Brain microvascular endothelial cell (primary cell): ENCODE data around the gene ABCG8.

Source experiments
- DNase-seq: peaks from one replicate; pipeline ENCODE4 v3.0.0-alpha.2; 2020
- H3K27ac ChIP-seq: fragments of 250-450 bp; sonication (Bioruptor Pico); 2 replicates; pipeline ENCODE4 v1.5.1; 2020; ENCODE audit warnings: mild to moderate bottlenecking, moderate library complexity
- H3K27me3 ChIP-seq: fragments of 250-450 bp; sonication (Bioruptor Pico); replicated peaks from 2 replicates; pipeline ENCODE4 v1.5.1; 2020; ENCODE audit warnings: mild to moderate bottlenecking
- H3K36me3 ChIP-seq: fragments of 250-450 bp; sonication (Bioruptor Pico); replicated peaks from 2 replicates; pipeline ENCODE4 v1.5.1; 2020; ENCODE audit warnings: mild to moderate bottlenecking
- H3K4me3 ChIP-seq: 2 replicates; pipeline ENCODE4 v1.5.1; 2011; ENCODE audit warnings: low read depth, mild to moderate bottlenecking, control low read depth, low read length, moderate library complexity
- in situ Hi-C: cut with HindIII; loops from 2 replicates; pipeline ENCODE4 v1.10.0; 2017; ENCODE audit warnings: low sequenced_read_pairs, low pct_ligation_motif_present
- TF ChIP-seq, protein P1 (sequence below): IDR thresholded peaks from 2 replicates; pipeline ENCODE4 v1.5.1; 2011; ENCODE audit warnings: low read depth, mild to moderate bottlenecking, moderate library complexity, low read length, control low read depth, inconsistent platforms; ENCODE audit errors: missing control alignments

Gene ABCG8

DNA sequence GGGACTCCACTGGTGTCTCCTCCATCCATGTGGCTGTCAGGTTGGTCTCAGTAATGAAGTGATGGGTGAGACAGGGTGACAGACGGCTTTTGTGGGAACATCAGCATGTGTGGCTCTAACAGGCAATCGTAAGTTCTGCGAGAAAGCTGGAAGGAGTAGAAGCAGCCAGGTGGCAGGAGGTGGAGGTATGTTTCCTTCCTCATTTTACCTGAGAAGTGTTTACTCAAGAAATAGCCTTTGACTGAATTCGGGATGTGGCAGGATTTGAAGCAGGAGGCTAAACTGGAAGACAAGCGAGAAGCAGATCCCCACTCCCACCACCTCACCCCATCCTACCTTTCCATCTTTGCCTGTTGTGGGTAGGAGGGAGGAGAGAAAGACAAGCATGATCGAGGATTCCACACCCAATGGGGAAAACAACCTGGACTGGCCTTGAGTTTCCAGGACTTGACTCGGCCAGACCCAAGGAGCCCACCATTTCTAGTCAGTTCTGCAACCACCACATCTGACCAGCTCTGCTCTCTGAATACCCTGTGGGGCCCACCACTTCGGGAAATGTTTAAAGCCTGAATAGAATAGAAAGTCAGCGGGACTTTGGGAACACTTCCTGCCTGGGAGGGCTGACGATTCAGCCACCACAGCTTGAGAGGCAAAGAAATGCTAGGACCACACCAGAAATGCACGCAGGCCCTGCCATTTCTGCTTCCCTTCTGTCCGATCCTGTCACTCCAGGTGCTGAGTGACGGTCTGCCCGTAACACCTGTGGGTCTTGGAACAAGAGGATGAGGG lies 1.2 kb downstream of the ABCG8 start:
- in situ Hi-C loops, result no loop called here
- H3K36me3 ChIP-seq, result no peaks in the 10 kb centered on the region
- H3K27me3 ChIP-seq, result no peaks in the 10 kb centered on the region
- no peak for DNase-seq
- H3K4me3 ChIP-seq, result no peak overlapping the region
- TF ChIP-seq, protein P1, sequence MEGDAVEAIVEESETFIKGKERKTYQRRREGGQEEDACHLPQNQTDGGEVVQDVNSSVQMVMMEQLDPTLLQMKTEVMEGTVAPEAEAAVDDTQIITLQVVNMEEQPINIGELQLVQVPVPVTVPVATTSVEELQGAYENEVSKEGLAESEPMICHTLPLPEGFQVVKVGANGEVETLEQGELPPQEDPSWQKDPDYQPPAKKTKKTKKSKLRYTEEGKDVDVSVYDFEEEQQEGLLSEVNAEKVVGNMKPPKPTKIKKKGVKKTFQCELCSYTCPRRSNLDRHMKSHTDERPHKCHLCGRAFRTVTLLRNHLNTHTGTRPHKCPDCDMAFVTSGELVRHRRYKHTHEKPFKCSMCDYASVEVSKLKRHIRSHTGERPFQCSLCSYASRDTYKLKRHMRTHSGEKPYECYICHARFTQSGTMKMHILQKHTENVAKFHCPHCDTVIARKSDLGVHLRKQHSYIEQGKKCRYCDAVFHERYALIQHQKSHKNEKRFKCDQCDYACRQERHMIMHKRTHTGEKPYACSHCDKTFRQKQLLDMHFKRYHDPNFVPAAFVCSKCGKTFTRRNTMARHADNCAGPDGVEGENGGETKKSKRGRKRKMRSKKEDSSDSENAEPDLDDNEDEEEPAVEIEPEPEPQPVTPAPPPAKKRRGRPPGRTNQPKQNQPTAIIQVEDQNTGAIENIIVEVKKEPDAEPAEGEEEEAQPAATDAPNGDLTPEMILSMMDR, result no peak
- no peak overlapping the region for H3K27ac ChIP-seq

DNA sequence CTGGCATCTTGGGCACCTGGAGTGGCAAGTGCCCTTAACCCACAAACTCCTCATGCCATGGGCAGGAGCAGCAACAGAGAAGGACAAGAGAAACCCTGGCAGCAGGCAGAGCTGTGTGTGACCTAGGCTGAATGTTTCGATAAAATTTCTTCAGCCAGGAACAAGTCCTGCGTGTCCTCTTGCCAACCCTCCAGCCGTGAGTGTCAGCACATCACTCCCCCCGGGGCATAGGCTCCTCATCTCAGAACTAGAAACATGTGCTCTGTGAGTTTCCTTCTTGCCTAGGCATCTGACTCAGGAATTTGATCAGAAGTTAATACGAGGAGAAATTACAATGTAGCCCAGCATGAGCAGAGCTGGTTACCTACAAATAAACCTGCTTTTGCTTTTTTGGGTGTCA lies 2.2 kb downstream of the ABCG8 start:
- Histone ChIP-seq H3K36me3 (no peaks in the 10 kb centered on the region), H3K27ac (no peak overlapping the region), H3K4me3 (no peak overlapping the region), H3K27me3 (no peaks in the 10 kb centered on the region)
- DNase-seq, result no peak
- TF ChIP-seq, protein P1, result no peak
- in situ Hi-C loops, result no loop called here

DNA sequence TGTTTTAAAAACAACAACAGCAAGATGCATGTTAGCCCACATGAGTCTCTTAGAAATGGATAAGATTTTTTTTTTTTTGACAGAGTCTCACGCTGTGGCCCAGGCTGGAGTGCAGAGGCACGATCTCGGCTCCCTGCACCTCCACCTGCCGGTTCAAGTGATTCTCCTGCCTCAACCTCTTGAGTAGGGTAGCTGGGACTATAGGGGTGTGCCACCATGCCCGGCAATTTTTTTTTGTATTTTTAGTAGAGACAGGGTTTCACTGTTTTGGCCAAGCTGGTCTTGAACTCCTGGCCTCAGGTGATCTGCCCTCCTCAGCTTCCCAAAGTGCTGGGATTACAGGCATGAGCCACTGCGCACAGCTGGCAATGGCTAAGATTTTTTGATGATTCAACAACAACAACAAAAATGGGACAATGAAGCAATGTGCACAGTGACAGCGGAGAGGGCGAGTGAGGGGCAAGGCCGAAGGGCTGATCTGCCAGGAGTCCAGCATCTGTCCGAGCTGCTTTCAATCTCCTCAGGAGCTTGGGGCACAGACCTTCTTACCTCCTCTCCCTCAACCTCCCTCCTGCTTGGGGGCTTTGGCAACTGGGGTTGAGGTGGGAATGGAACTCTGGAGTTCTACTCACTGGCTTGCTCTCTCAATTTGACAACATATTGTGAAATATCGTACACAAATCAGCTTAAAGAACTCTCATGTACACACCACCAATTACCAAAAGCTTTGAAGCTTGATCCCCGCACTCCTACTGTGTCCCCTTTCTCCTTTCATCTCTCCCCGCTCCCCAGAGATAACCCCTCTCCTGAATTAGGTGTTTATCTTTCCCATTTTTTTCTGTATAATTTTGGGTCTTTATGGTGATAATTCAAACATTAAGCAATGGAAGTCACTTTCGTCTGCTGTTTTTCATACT lies 3.4 kb downstream of the ABCG8 start:
- no peaks in the 10 kb centered on the region for H3K27me3 ChIP-seq
- no peak for DNase-seq
- H3K27ac ChIP-seq, result no peak overlapping the region
- no peak overlapping the region for H3K4me3 ChIP-seq
- no peaks in the 10 kb centered on the region for H3K36me3 ChIP-seq
- TF ChIP-seq, protein P1, result no peak
- in situ Hi-C loops, result no loop called here

DNA sequence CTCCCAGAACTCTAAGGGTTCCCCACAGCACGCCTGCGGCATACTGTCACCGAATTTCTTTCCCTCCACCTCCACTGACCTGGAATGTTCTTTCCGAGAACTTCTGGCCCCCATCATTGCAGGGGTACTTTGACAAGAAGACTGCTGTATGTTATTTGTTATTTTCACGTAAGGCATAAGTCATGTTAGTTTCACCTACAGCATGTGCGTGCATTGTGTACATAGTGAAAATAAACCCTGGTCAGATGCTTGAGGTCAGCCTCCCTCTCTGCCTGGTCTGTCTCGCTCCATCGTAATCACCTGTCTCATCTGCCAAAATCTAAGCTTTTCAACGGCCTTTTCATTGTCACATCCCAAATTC lies 4.1 kb downstream of the ABCG8 start:
- in situ Hi-C loops, result no loop called here
- Histone ChIP-seq H3K36me3 (no peaks in the 10 kb centered on the region), H3K27ac (no peak overlapping the region), H3K4me3 (no peak overlapping the region), H3K27me3 (no peaks in the 10 kb centered on the region)
- TF ChIP-seq, protein P1, result no peak
- no peak for DNase-seq

DNA sequence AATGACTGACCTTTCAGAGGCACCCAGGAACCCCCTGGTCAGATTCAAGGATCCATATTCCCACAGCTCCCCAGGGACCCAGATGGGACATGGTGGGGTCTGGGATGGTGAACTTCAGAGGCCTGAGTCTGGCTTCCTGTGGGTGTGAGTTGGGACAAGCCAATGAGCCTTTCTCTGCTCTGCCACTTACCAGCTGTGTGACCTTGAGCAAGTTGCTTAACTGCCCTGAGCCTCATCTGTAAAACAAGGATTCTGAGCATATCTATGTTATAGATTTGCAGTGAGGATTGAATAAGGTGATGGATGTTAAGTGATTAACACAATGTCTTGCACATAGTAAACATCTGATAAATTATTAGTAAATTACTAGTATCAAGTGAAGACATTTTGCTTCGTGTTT lies 6.4 kb downstream of the ABCG8 start:
- TF ChIP-seq, protein P1, result no peak
- Histone ChIP-seq H3K27me3 (no peaks in the 10 kb centered on the region), H3K27ac (no peak overlapping the region), H3K36me3 (no peaks in the 10 kb centered on the region), H3K4me3 (no peak overlapping the region)
- no peak for DNase-seq
- in situ Hi-C loops, result no loop called here
